Spleen (tissue), 11 donors: Measurements from ENCODE around the gene AGPAT4. TPM values are rescaled to one million over a fixed set of nuclear protein-coding genes. Genes with fewer than 3 reads are reported as not detected.
"Not testable (repeated sequence)": the region's sequence is repeated elsewhere in the genome, so short reads cannot be mapped to it uniquely, and the experiment has no call there.

Experiments used
- DNase-seq: peaks from one replicate; pipeline ENCODE4 v3.0.0-alpha.2; 2020
- H3K27ac ChIP-seq, 8 donors: fragments of 200-600 bp; sonication (generic) in 7 of 8; 1 replicate in 4 of 8; 2 replicates in 4 of 8; pipeline versions ENCODE4 v1.5.0 to v1.8.0; 2016 to 2021; ENCODE audit warnings: inconsistent platforms in 4 of 8, mild to moderate bottlenecking in 4 of 8, moderate library complexity in 1 of 8
- H3K27me3 ChIP-seq, 7 donors: fragments of 200-600 bp; sonication (generic) in 6 of 7; replicated peaks in 1 of 7; 1 replicate in 4 of 7; 2 replicates in 3 of 7; pipeline versions ENCODE4 v1.5.0 to v1.8.0; 2016 to 2021; ENCODE audit warnings: inconsistent platforms in 3 of 7, mild to moderate bottlenecking in 1 of 7
- H3K36me3 ChIP-seq, 6 donors: fragments of 200-600 bp; sonication (generic) in 5 of 6; 1 replicate in 4 of 6; 2 replicates in 2 of 6; pipeline versions ENCODE4 v1.5.0 to v1.8.0; 2016 to 2021; ENCODE audit warnings: inconsistent platforms in 2 of 6
- H3K4me1 ChIP-seq, 6 donors: fragments of 200-600 bp; sonication (generic) in 5 of 6; 1 replicate in 3 of 6; 2 replicates in 3 of 6; pipeline versions ENCODE4 v1.5.0 to v1.8.0; 2016 to 2021; ENCODE audit warnings: inconsistent platforms in 3 of 6
- H3K4me3 ChIP-seq, 8 donors: fragments of 200-600 bp; sonication (generic) in 7 of 8; 1 replicate in 4 of 8; 2 replicates in 4 of 8; pipeline versions ENCODE4 v1.5.0 to v1.8.0; 2016 to 2021; ENCODE audit warnings: inconsistent platforms in 4 of 8, mild to moderate bottlenecking in 4 of 8, moderate library complexity in 2 of 8
- H3K9me3 ChIP-seq, 8 donors: fragments of 200-600 bp; sonication (generic) in 7 of 8; 1 replicate in 4 of 8; 2 replicates in 4 of 8; pipeline versions ENCODE4 v1.5.0 to v1.8.0; 2016 to 2021; ENCODE audit warnings: inconsistent platforms in 4 of 8
- CTCF ChIP-seq, 11 experiments: fragments of 200-600 bp in 7 of 11; fragments of 450-650 bp in 4 of 11; sonication (generic) in 4 of 11; IDR thresholded peaks in 8 of 11; conservative IDR thresholded peaks in 3 of 11; 1 replicate in 7 of 11; 2 replicates in 4 of 11; pipeline versions ENCODE4 v1.4.0 to v1.8.0; 2016 to 2021; ENCODE audit warnings: antibody characterized with exemption in 11 of 11, inconsistent platforms in 4 of 11, mild to moderate bottlenecking in 1 of 11
- POLR2A ChIP-seq, 3 donors: fragments of 450-650 bp; IDR thresholded peaks; one replicate each; pipeline ENCODE4 v1.5.1; 2017; ENCODE audit warnings: antibody characterized with exemption in 3 of 3, mild to moderate bottlenecking in 1 of 3
- POLR2AphosphoS5 ChIP-seq, 3 donors: sonication (generic); formaldehyde crosslinking; IDR thresholded peaks; one replicate each; pipeline ENCODE4 v1.5.1; 2017; ENCODE audit warnings: antibody characterized with exemption in 3 of 3
- WGBS, 5 donors: extraction: QIAGEN DNeasy Blood & Tissue Kit in 3 of 5; methylation state at CpG; one replicate each; pipeline versions ENCODE4 v1.1.5 to v1.1.7; 2013 to 2018; 5-methylcytosine and 5-hydroxymethylcytosine counted together
- intact Hi-C: fragments of 100-400 bp; cut with DNase I; formaldehyde crosslinking; loops from one replicate; pipeline ENCODE4 v1.15.0; 2023; ENCODE audit warnings: low total_unique reads
- polyA plus RNA-seq, 3 donors: library from polyadenylated mRNA; stranded (reverse); fragments of 200-250 nt; gene quantifications; one replicate each; pipeline ENCODE4 v1.2.1, GENCODE V29; 2013
- total RNA-seq, 7 donors: library from RNA; depleted of rRNA in 3 of 7; stranded (reverse); fragments of >200 nt in 3 of 7; fragmentation: NEBNext Ultra II Directional in 4 of 7; extraction: Animal tissue kit (Norgen Biotek cat#: 25700) in 4 of 7; gene quantifications; one replicate each; pipeline versions ENCODE4 v1.1.0 to v1.2.1, GENCODE V29; 2016 to 2021
- donor health status: healthy with polysubstance abuse.
- donor health status: DM: no; HTN: no; CAD: no; lungs with moderate emphysema.
- donor health status: DM: no; HTN: no; CAD: no.
- donor health status: Bipolar disorder and iron deficiency.
- donor health status: healthy.
- donor health status: DM: no; HTN: no; CAD: no.
- donor health status: DM: yes; HTN: yes; CAD: no.

Gene AGPAT4
- total and polyA plus RNA-seq, 10 donors = 0.80 to 16.8 (median 8.4) TPM

DNA sequence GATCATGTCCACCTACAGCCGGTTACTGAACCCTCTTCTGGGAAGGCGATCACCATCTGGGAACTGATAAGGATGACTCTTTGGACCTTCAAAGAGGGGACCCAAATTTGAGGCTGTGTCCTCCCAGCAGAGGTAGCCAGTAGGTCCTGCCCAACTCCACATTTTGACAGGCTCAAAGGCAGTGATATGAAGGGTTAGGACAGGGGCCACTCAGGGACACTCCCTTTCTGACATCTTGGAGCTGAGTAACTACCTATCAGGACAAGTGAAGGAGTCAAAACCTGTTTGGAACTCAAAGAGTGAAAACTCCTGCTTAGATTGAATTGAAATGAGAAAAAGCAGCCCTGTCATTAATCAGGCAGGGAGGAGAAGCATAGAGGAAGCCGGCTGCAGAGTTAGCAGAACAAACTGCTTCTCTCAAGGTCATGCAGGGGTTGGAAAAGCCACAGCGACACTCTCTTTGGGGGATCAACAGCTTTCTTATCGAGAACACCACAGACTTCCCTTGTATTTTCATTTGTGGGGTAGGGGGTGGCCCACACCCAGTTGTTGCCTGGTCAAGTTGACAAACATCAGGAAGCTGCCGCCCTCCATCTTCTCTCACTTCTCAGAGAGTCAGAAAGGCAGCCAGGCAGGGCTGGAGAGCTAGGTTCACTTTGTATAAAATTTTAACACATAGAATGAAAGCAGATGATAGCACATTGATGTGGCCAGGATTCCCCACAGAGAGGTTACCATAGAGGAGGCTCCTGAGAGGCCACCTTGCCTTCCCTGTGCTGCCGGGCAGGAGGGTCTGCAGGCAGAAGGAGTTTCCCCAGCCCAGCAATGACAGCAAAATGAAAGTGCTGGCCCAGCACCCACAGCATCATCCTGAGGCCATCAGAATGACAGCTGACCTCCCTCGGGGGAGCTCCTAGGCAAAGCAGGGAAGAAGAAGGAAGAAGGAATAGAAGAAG lies 47.6 kb downstream of the AGPAT4 start:
- TF ChIP-seq CTCF (IDR thresholded peaks at IDR 0.05 in 8 of 11, conservative IDR thresholded peaks at IDR 0.05 in 3 of 11) (no peak), POLR2AphosphoS5 (IDR thresholded peaks at IDR 0.05) (peak in 1 of 3 donors; percentile 7)
- Histone ChIP-seq H3K4me3 (no peak overlapping the region), H3K27ac (peak overlapping the region; percentile 23 to 76 (median 58)), H3K27me3 (no peaks in the 10 kb centered on the region), H3K4me1 (peaks cover 11 to 58% (median 43%) of the 10 kb centered on the region in 6 donors), H3K36me3 (no peaks in the 10 kb centered on the region), H3K9me3 (no peaks in the 10 kb centered on the region)
- 26 to 32% (median 30%) methylated on average over 8 of the region's 8 CpGs for WGBS, 5 donors
- DNase-seq = no peak
- intact Hi-C loops = no loop called here

DNA sequence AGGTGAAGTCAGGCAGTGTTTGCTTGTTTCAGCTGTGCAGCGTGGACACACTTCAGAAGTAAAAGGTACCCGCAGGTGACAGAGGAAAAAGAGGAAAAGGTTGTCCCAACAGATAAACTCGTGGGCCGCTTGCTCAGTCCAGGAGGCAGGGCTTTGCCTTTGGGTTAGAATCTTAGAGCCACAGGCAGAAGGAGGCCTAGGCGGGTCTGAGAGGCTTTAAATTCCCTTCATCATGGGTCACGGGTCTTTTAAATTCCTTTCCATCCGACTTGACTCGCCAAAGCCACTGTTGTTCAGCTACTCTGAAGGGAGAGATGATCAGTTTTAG lies 48.2 kb downstream of the AGPAT4 start:
- intact Hi-C loops = no loop called here
- Histone ChIP-seq H3K4me3 (no peak overlapping the region), H3K27ac (peak overlapping the region; percentile 23 to 76 (median 58)), H3K9me3 (no peaks in the 10 kb centered on the region), H3K36me3 (no peaks in the 10 kb centered on the region), H3K27me3 (no peaks in the 10 kb centered on the region), H3K4me1 (peaks cover 11 to 58% (median 43%) of the 10 kb centered on the region in 6 donors)
- DNase-seq = no peak
- no peak for TF ChIP-seq POLR2AphosphoS5 (IDR thresholded peaks at IDR 0.05)
- no peak for TF ChIP-seq POLR2A (IDR thresholded peaks at IDR 0.05)
- TF ChIP-seq CTCF (IDR thresholded peaks at IDR 0.05 in 8 of 11, conservative IDR thresholded peaks at IDR 0.05 in 3 of 11) = no peak
- WGBS, 5 donors = 44 to 61% (median 55%) methylated on average over 8 of the region's 8 CpGs

- H3K27ac ChIP-seq = peak overlapping the region in 4 of 8 donors; percentile 62 to 76 (median 72)
- H3K27me3 ChIP-seq, DNase-seq, H3K4me3 ChIP-seq, H3K9me3 ChIP-seq, intact Hi-C loops, H3K36me3 ChIP-seq: not testable (repeated sequence)
- 82 to 90% (median 86%) methylated on average over 16 of the region's 16 CpGs for WGBS, 5 donors
- H3K4me1 ChIP-seq = peaks cover 11 to 58% (median 43%) of the 10 kb centered on the region in 6 donors
Observed at GRCh38 chr6:161224951-161225680, 48.7 kb downstream of the AGPAT4 start.

DNA sequence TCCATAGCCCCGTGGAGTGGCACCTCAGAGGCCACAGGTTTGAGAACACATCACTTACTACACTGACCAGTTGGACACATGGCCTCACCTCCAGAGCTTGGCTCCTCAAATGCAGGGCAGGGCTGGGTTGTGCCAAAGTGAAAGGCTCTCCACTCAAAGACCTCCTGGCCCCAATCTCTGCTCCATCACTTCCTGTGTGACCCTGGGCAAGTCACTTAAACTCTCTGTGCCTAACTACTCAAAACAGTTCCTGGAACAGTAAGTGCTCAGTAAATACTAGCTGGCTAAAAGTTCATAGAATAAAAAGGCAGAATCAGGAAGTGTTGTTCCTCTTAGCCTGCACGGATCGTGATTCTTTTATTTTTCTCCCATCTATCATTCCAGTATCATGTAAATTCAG lies 50.2 kb downstream of the AGPAT4 start:
- Histone ChIP-seq H3K27ac (no peak overlapping the region), H3K27me3 (no peaks in the 10 kb centered on the region), H3K4me1 (peaks cover 11 to 46% (median 35%) of the 10 kb centered on the region in 6 donors), H3K36me3 (no peaks in the 10 kb centered on the region), H3K4me3 (no peak overlapping the region), H3K9me3 (no peaks in the 10 kb centered on the region)
- DNase-seq = no peak
- intact Hi-C loops = no loop called here
- TF ChIP-seq POLR2AphosphoS5 (IDR thresholded peaks at IDR 0.05) (no peak), POLR2A (IDR thresholded peaks at IDR 0.05) (no peak), CTCF (IDR thresholded peaks at IDR 0.05 in 8 of 11, conservative IDR thresholded peaks at IDR 0.05 in 3 of 11) (no peak)
- 55 to 65% (median 63%) methylated on average over 3 of the region's 3 CpGs for WGBS, 5 donors
